GM19467 (cell line): Measurements from ENCODE around the gene DGCR8.

Source experiments
- ATAC-seq: cut with Tn5 transposase; IDR thresholded peaks from one replicate; pipeline ENCODE4 v1.9.1; 2021; ENCODE audit warnings: mild to moderate bottlenecking, moderate library complexity; ENCODE audit not compliant: unreplicated experiment

Gene DGCR8

GRCh38 chr22:20135265-20135664, 55.2 kb downstream of the DGCR8 start:
- no peak for ATAC-seq

GRCh38 chr22:20135806-20136602, 56.0 kb downstream of the DGCR8 start:
- ATAC-seq = no peak

GRCh38 chr22:20136603-20136873, 56.5 kb downstream of the DGCR8 start:
- ATAC-seq = no peak

GRCh38 chr22:20137113-20137512, 57.1 kb downstream of the DGCR8 start:
- no peak for ATAC-seq

GRCh38 chr22:20137671-20138416, 57.8 kb downstream of the DGCR8 start:
- ATAC-seq = no peak

- no peak for ATAC-seq
These were observed 58.3 kb downstream of the DGCR8 start for GRCh38 chr22:20138417-20138738.

GRCh38 chr22:20138868-20139267, 58.8 kb downstream of the DGCR8 start:
- ATAC-seq = no peak

GRCh38 chr22:20139391-20140106, 59.5 kb downstream of the DGCR8 start:
- ATAC-seq = no peak

GRCh38 chr22:20140107-20140445, 60.0 kb downstream of the DGCR8 start:
- no peak for ATAC-seq

- ATAC-seq = no peak
These were observed 60.5 kb downstream of the DGCR8 start for GRCh38 chr22:20140521-20140964.

- ATAC-seq = no peak
These were observed 61.4 kb downstream of the DGCR8 start for GRCh38 chr22:20141186-20142077.

GRCh38 chr22:20142711-20143621, 62.9 kb downstream of the DGCR8 start:
- ATAC-seq = no peak

- no peak for ATAC-seq
These were observed 64.0 kb downstream of the DGCR8 start for GRCh38 chr22:20143883-20144665.

GRCh38 chr22:20145206-20145831, 65.3 kb downstream of the DGCR8 start:
- no peak for ATAC-seq

- ATAC-seq = no peak
These were observed 65.8 kb downstream of the DGCR8 start for GRCh38 chr22:20145832-20146223.

- ATAC-seq = no peak
These were observed 66.7 kb downstream of the DGCR8 start for GRCh38 chr22:20146777-20147176.

- no peak for ATAC-seq
These were observed 67.4 kb downstream of the DGCR8 start for GRCh38 chr22:20147237-20147988.

GRCh38 chr22:20148414-20148813, 68.4 kb downstream of the DGCR8 start:
- ATAC-seq = no peak
